Measurements from ENCODE around the gene TMEM272. TPM values are rescaled to one million over a fixed set of nuclear protein-coding genes. Genes with fewer than 3 reads are reported as not detected.
A peak's percentile ranks its signal among the peaks of the same experiment; 100 is the strongest.

Gene TMEM272
- total RNA-seq, 1 donor from 2014 or later = not detected

- H3K36me3 Mint-ChIP-seq = no peaks in the 10 kb centered on the region
- H3K9me3 Mint-ChIP-seq = no peaks in the 10 kb centered on the region
- H3K27ac ChIP-seq = no peak overlapping the region
- TF ChIP-seq CTCF (IDR thresholded peaks at IDR 0.05) = no peak
- no peak for TF ChIP-seq EZH2 (IDR thresholded peaks at IDR 0.05)
- no peak for TF ChIP-seq EZH2phosphoT487 (IDR thresholded peaks at IDR 0.05)
- peaks cover 30% of the 10 kb centered on the region for H3K4me1 ChIP-seq
- no peaks in the 10 kb centered on the region for H3K9me3 ChIP-seq (ENCODE audit: low read depth)
- H4K20me1 ChIP-seq (ENCODE audit: low read depth) = peaks cover 5% of the 10 kb centered on the region
- H3K4me3 ChIP-seq = no peak overlapping the region
- H3F3A ChIP-seq (ENCODE audit: low read depth) = peaks cover 23% of the 10 kb centered on the region
- DNase-seq (ENCODE audit: low spot score) = no peak
- H3K4me2 ChIP-seq = no peak overlapping the region
- H3K36me3 ChIP-seq = no peaks in the 10 kb centered on the region
- no peak overlapping the region for H3K4me3 Mint-ChIP-seq
- peaks cover 12% of the 10 kb centered on the region for H3K27me3 Mint-ChIP-seq (ENCODE audit: insufficient read depth, low read depth)
- no peaks in the 10 kb centered on the region for H3K79me2 ChIP-seq (ENCODE audit: low read depth)
- no peaks in the 10 kb centered on the region for H3K27me3 ChIP-seq
- no peak overlapping the region for H2AFZ ChIP-seq (replicated peaks)
- H3K27ac Mint-ChIP-seq = no peak overlapping the region
- H3K9ac ChIP-seq = no peak overlapping the region
- H3K4me1 Mint-ChIP-seq = peaks cover 59% of the 10 kb centered on the region
Observed at GRCh38 chr13:51805925-51806324, 39.1 kb downstream of the TMEM272 start.

- H2AFZ ChIP-seq (replicated peaks) = no peak overlapping the region
- H3K36me3 Mint-ChIP-seq = no peaks in the 10 kb centered on the region
- H3K4me1 Mint-ChIP-seq = peaks cover 64% of the 10 kb centered on the region
- no peaks in the 10 kb centered on the region for H3K79me2 ChIP-seq (ENCODE audit: low read depth)
- H3K4me1 ChIP-seq = peaks cover 36% of the 10 kb centered on the region
- TF ChIP-seq EZH2 (IDR thresholded peaks at IDR 0.05) = no peak
- no peak for TF ChIP-seq CTCF (IDR thresholded peaks at IDR 0.05)
- TF ChIP-seq EZH2phosphoT487 (IDR thresholded peaks at IDR 0.05) = no peak
- H3K4me3 ChIP-seq = no peak overlapping the region
- peak overlapping the region; percentile 85 for H3K4me3 Mint-ChIP-seq
- no peaks in the 10 kb centered on the region for H3K9me3 Mint-ChIP-seq
- no peak overlapping the region for H3K27ac Mint-ChIP-seq
- H3K36me3 ChIP-seq = no peaks in the 10 kb centered on the region
- H4K20me1 ChIP-seq (ENCODE audit: low read depth) = peaks cover 7% of the 10 kb centered on the region
- H3K27me3 ChIP-seq = no peaks in the 10 kb centered on the region
- no peak for DNase-seq (ENCODE audit: low spot score)
- no peak overlapping the region for H3K9ac ChIP-seq
- no peaks in the 10 kb centered on the region for H3K9me3 ChIP-seq (ENCODE audit: low read depth)
- H3K4me2 ChIP-seq = peak overlapping the region; percentile 84
- H3K27me3 Mint-ChIP-seq (ENCODE audit: insufficient read depth, low read depth) = peaks cover 12% of the 10 kb centered on the region
- peaks cover 28% of the 10 kb centered on the region for H3F3A ChIP-seq (ENCODE audit: low read depth)
- no peak overlapping the region for H3K27ac ChIP-seq
Observed at GRCh38 chr13:51805313-51805712, 39.7 kb downstream of the TMEM272 start.

DNA sequence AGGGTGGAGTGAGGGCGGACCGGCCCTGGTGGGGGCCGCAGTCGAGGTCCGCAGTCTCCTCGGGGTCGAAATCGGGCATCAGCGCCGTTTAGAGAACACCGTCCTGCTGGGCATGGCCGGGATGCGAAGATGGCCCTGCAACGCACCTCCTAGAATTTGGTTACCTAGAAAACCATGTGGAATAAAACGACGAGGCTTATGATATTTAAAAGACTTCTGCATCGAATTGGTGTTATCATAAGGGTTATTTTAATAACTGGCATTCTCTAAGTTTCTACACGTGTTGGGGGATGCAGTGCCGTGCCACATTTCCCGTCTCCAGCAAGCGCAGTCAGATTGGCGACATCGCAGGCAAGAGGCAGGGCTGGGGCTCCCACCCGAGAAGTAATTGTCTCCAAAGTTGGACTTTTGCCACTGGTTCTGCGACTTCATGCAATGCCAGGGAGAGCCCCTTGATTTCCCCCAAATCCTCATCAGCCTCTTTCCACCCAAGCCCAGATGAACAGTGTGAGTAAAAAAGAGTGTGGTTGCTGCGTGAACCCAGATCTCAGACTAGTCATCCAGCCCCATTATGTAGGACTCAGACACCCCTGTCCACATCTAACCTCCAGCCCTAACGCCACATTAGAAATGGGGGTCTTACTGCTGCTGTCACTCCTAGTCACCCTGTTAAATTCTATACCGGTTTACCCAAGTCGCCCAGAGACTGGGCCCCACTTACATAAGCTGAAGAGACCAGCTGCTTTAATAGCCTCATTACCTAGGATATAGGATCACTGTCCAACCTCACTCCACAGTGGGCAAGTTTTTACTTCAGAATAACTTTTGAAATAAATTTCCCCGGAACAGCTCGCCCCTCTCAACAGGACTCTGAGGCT is 40.4 kb downstream of the TMEM272 start:
- Mint-ChIP-seq H3K4me1 (peaks cover 67% of the 10 kb centered on the region), H3K9me3 (no peaks in the 10 kb centered on the region), H3K36me3 (no peaks in the 10 kb centered on the region), H3K4me3 (peak overlapping the region; percentile 85), H3K27me3 (ENCODE audit: insufficient read depth, low read depth) (peaks cover 9% of the 10 kb centered on the region), H3K27ac (peak overlapping the region; percentile 63)
- H3K36me3 ChIP-seq = no peaks in the 10 kb centered on the region
- H3K4me1 ChIP-seq = peaks cover 44% of the 10 kb centered on the region
- H3F3A ChIP-seq (ENCODE audit: low read depth) = peaks cover 28% of the 10 kb centered on the region
- H3K27ac ChIP-seq = no peak overlapping the region
- H3K9ac ChIP-seq = peak overlapping the region; percentile 56
- TF ChIP-seq EZH2phosphoT487 (IDR thresholded peaks at IDR 0.05) (no peak), CTCF (IDR thresholded peaks at IDR 0.05) (no peak), EZH2 (IDR thresholded peaks at IDR 0.05) (peak; percentile 41)
- peaks cover 7% of the 10 kb centered on the region for H4K20me1 ChIP-seq (ENCODE audit: low read depth)
- peak overlapping the region; percentile 92 for H2AFZ ChIP-seq (replicated peaks)
- no peaks in the 10 kb centered on the region for H3K9me3 ChIP-seq (ENCODE audit: low read depth)
- DNase-seq (ENCODE audit: low spot score) = no peak
- no peaks in the 10 kb centered on the region for H3K27me3 ChIP-seq
- no peaks in the 10 kb centered on the region for H3K79me2 ChIP-seq (ENCODE audit: low read depth)
- peak overlapping the region; percentile 84 for H3K4me2 ChIP-seq
- H3K4me3 ChIP-seq = peak overlapping the region; percentile 67
